ENCODE results near the gene PCIF1.

The PCIF1 gene

DNA sequence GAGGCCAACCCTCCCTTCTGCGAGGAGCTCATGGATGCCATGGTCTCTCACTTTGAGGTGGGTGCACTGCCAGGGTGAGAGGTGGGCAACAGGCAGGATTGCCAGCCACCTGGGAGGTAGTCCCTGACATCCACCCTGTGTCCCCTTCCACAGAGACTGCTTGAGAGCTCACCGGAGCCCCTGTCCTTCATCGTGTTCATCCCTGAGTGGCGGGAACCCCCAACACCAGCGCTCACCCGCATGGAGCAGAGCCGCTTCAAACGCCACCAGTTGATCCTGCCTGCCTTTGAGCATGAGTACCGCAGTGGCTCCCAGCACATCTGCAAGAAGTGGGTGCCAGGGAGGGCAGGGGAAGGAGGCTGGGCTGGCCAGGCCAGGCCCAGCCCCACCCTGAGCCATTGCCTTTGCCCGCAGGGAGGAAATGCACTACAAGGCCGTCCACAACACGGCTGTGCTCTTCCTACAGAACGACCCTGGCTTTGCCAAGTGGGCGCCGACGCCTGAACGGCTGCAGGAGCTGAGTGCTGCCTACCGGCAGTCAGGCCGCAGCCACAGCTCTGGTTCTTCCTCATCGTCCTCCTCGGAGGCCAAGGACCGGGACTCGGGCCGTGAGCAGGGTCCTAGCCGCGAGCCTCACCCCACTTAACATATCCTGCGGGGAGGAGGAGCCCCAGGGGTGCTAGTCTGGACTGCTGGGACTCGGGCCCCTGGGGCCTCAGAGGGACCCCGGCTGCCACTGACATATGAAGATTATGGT is 12.8 kb downstream of the PCIF1 start:
- H2BK15ac ChIP-seq (ENCODE audit: low read length), result no peak overlapping the region
- no peaks in the 10 kb centered on the region for H3K4me1 ChIP-seq (ENCODE audit: control insufficient read depth in 2 of 2, insufficient read depth in 1 of 2, low read depth in 1 of 2, low read length in 2 of 2)
- no peak overlapping the region for H2BK12ac ChIP-seq (ENCODE audit: low read length)
- no peak overlapping the region for H3K18ac ChIP-seq (ENCODE audit: low read length)
- no peak overlapping the region for H4K8ac ChIP-seq (ENCODE audit: low read depth, low read length)
- peak overlapping the region; percentile 27 for H3K9ac ChIP-seq (ENCODE audit: low read depth, low read length, poor library complexity)
- H3K36me3 ChIP-seq (replicated peaks in 1 of 2; ENCODE audit: control insufficient read depth in 2 of 2, insufficient read depth in 2 of 2, low read length in 2 of 2), result peaks cover 77 to 98% of the 10 kb centered on the region in 2 donors
- no peaks in the 10 kb centered on the region for H3K79me1 ChIP-seq (ENCODE audit: low read depth, low read length)
- H3K14ac ChIP-seq (ENCODE audit: low read length), result no peak overlapping the region
- no peaks in the 10 kb centered on the region for H3K27me3 ChIP-seq (ENCODE audit: control insufficient read depth in 3 of 3, insufficient read depth in 3 of 3, low read depth in 1 of 3, low read length in 3 of 3)
- H3K23ac ChIP-seq (ENCODE audit: low read depth, low read length, poor library complexity), result peak overlapping the region; percentile 20
- no peak overlapping the region for H3K27ac ChIP-seq (replicated peaks; ENCODE audit: low read length)
- no peak overlapping the region for H2BK5ac ChIP-seq (ENCODE audit: low read length)
- no CpG with 5 or more reads among the region's 29 CpGs for whole genome bisulfite sequencing, 2 donors (ENCODE audit: extremely low coverage in 2 of 2, insufficient read length in 2 of 2, insufficient replicate concordance in 1 of 2)
- H3K4ac ChIP-seq (ENCODE audit: low read length), result no peak overlapping the region
- H2AK5ac ChIP-seq (ENCODE audit: low read depth, low read length), result no peak overlapping the region
- no peak for DNase-seq (ENCODE audit: low spot score)
- no peak overlapping the region for H2AFZ ChIP-seq (ENCODE audit: low read length)
- H3K9me3 ChIP-seq (replicated peaks in 1 of 2; ENCODE audit: control insufficient read depth in 2 of 2, insufficient read depth in 1 of 2, low read depth in 1 of 2, low read length in 2 of 2), result no peaks in the 10 kb centered on the region
- H3K4me3 ChIP-seq (ENCODE audit: low read length in 2 of 2), result no peak overlapping the region
- H3K4me2 ChIP-seq (ENCODE audit: insufficient read depth, low read length, poor library complexity, severe bottlenecking), result no peak overlapping the region
- no peak overlapping the region for H4K91ac ChIP-seq (ENCODE audit: low read depth, low read length, poor library complexity)
- no peak overlapping the region for H2BK120ac ChIP-seq (ENCODE audit: low read depth, low read length)

DNA sequence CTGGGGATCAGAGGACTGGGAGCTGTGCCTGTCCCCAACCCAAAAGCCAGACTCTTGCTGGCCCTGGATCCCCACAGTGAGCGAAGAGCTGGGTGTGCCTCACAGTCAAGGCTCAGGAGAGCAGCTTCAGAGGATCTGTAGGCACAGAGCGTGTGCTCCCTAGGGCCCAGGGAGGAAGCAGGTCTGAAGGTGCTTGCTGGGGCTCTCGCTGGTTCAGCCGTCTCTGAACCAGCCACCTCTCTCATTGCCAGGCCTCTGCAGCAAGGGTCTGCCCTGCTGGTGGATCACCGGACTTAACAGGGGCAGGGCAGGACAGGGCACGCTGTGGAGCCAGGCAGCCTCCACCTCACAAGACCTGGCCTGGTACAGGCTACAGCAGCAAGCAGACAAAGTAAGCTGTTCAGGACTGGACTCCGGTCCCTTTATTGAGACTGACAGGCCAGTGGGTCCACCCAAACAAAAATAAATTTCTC is 13.8 kb downstream of the PCIF1 start:
- Histone ChIP-seq H3K18ac (ENCODE audit: low read length) (no peak overlapping the region), H3K4me1 (ENCODE audit: control insufficient read depth in 2 of 2, insufficient read depth in 1 of 2, low read depth in 1 of 2, low read length in 2 of 2) (no peaks in the 10 kb centered on the region), H2AFZ (ENCODE audit: low read length) (no peak overlapping the region), H3K79me1 (ENCODE audit: low read depth, low read length) (no peaks in the 10 kb centered on the region), H2BK15ac (ENCODE audit: low read length) (no peak overlapping the region), H3K4me2 (ENCODE audit: insufficient read depth, low read length, poor library complexity, severe bottlenecking) (no peak overlapping the region), H3K9ac (ENCODE audit: low read depth, low read length, poor library complexity) (no peak overlapping the region), H2BK12ac (ENCODE audit: low read length) (no peak overlapping the region), H2BK5ac (ENCODE audit: low read length) (no peak overlapping the region), H3K4me3 (ENCODE audit: low read length in 2 of 2) (no peak overlapping the region), H3K27ac (replicated peaks; ENCODE audit: low read length) (no peak overlapping the region), H2AK5ac (ENCODE audit: low read depth, low read length) (no peak overlapping the region), H3K27me3 (ENCODE audit: control insufficient read depth in 3 of 3, insufficient read depth in 3 of 3, low read depth in 1 of 3, low read length in 3 of 3) (no peaks in the 10 kb centered on the region), H4K8ac (ENCODE audit: low read depth, low read length) (no peak overlapping the region), H3K23ac (ENCODE audit: low read depth, low read length, poor library complexity) (no peak overlapping the region), H3K14ac (ENCODE audit: low read length) (no peak overlapping the region), H3K36me3 (replicated peaks in 1 of 2; ENCODE audit: control insufficient read depth in 2 of 2, insufficient read depth in 2 of 2, low read length in 2 of 2) (peaks cover 76 to 98% of the 10 kb centered on the region in 2 donors), H3K9me3 (replicated peaks in 1 of 2; ENCODE audit: control insufficient read depth in 2 of 2, insufficient read depth in 1 of 2, low read depth in 1 of 2, low read length in 2 of 2) (no peaks in the 10 kb centered on the region), H2BK120ac (ENCODE audit: low read depth, low read length) (no peak overlapping the region), H3K4ac (ENCODE audit: low read length) (no peak overlapping the region), H4K91ac (ENCODE audit: low read depth, low read length, poor library complexity) (no peak overlapping the region)
- DNase-seq (ENCODE audit: low spot score), result no peak
- WGBS, 2 donors (ENCODE audit: extremely low coverage in 2 of 2, insufficient read length in 2 of 2, insufficient replicate concordance in 1 of 2), result no CpG with 5 or more reads among the region's 7 CpGs

DNA sequence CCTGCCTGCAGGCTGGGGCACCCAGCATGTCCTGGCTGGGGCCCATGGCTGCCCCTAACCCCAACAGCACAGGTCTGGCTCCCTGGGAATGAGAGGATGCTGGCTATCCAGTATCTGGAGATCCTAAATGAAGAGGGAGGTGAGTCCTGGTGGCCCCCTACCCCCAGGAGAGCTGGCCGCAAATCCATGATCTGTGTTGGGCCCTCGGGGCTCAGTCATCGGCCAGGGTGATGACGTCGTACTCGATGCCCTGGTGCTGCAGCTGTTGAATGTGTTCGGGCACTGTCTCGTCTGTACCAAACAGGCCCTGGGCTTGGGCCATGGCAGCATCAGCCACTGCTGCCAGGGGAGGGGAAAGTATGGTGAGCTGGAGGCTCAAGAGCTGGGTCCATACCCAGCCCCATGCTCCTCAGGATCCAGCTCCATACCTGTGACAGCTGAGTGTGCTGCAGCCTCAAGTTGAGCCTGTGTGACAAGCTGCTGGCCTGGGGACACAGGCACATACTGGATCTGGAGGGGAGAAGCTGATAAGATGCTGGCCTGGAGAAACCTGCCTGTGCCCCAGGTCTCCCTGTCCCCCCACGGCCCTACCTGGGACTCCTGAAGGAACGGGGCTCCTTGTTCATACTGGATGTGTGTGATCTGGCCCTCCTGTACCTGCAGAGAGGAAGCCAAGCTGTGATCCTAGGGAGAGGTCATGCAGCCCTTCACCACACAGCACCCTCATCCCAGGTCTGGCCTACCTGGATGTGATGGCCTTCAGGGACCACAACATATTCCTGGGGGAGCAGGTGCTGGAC is 14.5 kb downstream of the PCIF1 start:
- Histone ChIP-seq H3K27ac (replicated peaks; ENCODE audit: low read length) (no peak overlapping the region), H3K4ac (ENCODE audit: low read length) (no peak overlapping the region), H3K23ac (ENCODE audit: low read depth, low read length, poor library complexity) (peak overlapping the region; percentile 26), H3K79me1 (ENCODE audit: low read depth, low read length) (no peaks in the 10 kb centered on the region), H2AK5ac (ENCODE audit: low read depth, low read length) (no peak overlapping the region), H3K27me3 (ENCODE audit: control insufficient read depth in 3 of 3, insufficient read depth in 3 of 3, low read depth in 1 of 3, low read length in 3 of 3) (no peaks in the 10 kb centered on the region), H2BK5ac (ENCODE audit: low read length) (no peak overlapping the region), H3K4me1 (ENCODE audit: control insufficient read depth in 2 of 2, insufficient read depth in 1 of 2, low read depth in 1 of 2, low read length in 2 of 2) (no peaks in the 10 kb centered on the region), H3K4me2 (ENCODE audit: insufficient read depth, low read length, poor library complexity, severe bottlenecking) (no peak overlapping the region), H4K8ac (ENCODE audit: low read depth, low read length) (no peak overlapping the region), H2BK12ac (ENCODE audit: low read length) (no peak overlapping the region), H3K9ac (ENCODE audit: low read depth, low read length, poor library complexity) (no peak overlapping the region), H3K36me3 (replicated peaks in 1 of 2; ENCODE audit: control insufficient read depth in 2 of 2, insufficient read depth in 2 of 2, low read length in 2 of 2) (peaks cover 70 to 97% of the 10 kb centered on the region in 2 donors), H2AFZ (ENCODE audit: low read length) (no peak overlapping the region), H4K91ac (ENCODE audit: low read depth, low read length, poor library complexity) (no peak overlapping the region), H2BK120ac (ENCODE audit: low read depth, low read length) (no peak overlapping the region), H3K9me3 (replicated peaks in 1 of 2; ENCODE audit: control insufficient read depth in 2 of 2, insufficient read depth in 1 of 2, low read depth in 1 of 2, low read length in 2 of 2) (no peaks in the 10 kb centered on the region), H3K4me3 (ENCODE audit: low read length in 2 of 2) (peak overlapping the region in 1 of 2 donors; percentile 8), H3K18ac (ENCODE audit: low read length) (no peak overlapping the region), H3K14ac (ENCODE audit: low read length) (no peak overlapping the region), H2BK15ac (ENCODE audit: low read length) (no peak overlapping the region)
- WGBS, 2 donors (ENCODE audit: extremely low coverage in 2 of 2, insufficient read length in 2 of 2, insufficient replicate concordance in 1 of 2), result no CpG with 5 or more reads among the region's 10 CpGs
- no peak for DNase-seq (ENCODE audit: low spot score)

Measured in neuronal stem cell (in vitro differentiated cells).